Heart left ventricle (tissue), 16 donors: Measurements from ENCODE around the gene ZBTB12. TPM values are rescaled to one million over a fixed set of nuclear protein-coding genes. Genes with fewer than 3 reads are reported as not detected.

Experiments used
- ATAC-seq, 4 donors: fragments of 200-7000 bp; cut with Tn5 transposase; one replicate each; pipeline ENCODE4 v1.9.1; 2020 to 2022; ENCODE audit warnings: moderate library complexity in 4 of 4, mild to moderate bottlenecking in 3 of 4, moderate number of reproducible peaks in 1 of 4
- DNase-seq, 5 donors: peaks; one replicate each; pipeline ENCODE4 v3.0.0-alpha.2; 2020
- H3K27ac ChIP-seq, 12 donors: fragments of 200-600 bp; sonication (generic) in 4 of 12; one replicate each; pipeline versions ENCODE4 v1.5.0 to v1.8.0; 2016 to 2022; ENCODE audit warnings: mild to moderate bottlenecking in 2 of 12
- H3K27me3 ChIP-seq, 9 donors: fragments of 200-600 bp; sonication (generic) in 2 of 9; one replicate each; pipeline versions ENCODE4 v1.5.1 to v1.8.0; 2016 to 2022; ENCODE audit warnings: mild to moderate bottlenecking in 3 of 9
- H3K36me3 ChIP-seq, 9 donors: fragments of 200-600 bp; sonication (generic) in 2 of 9; one replicate each; pipeline versions ENCODE4 v1.5.0 to v1.8.0; 2018 to 2022; ENCODE audit warnings: mild to moderate bottlenecking in 2 of 9
- H3K4me1 ChIP-seq, 12 donors: fragments of 200-600 bp; sonication (generic) in 4 of 12; one replicate each; pipeline versions ENCODE4 v1.5.0 to v1.8.0; 2016 to 2022; ENCODE audit warnings: mild to moderate bottlenecking in 3 of 12
- H3K4me3 ChIP-seq, 12 donors: fragments of 200-600 bp; sonication (generic) in 4 of 12; one replicate each; pipeline versions ENCODE4 v1.5.0 to v1.8.0; 2017 to 2022; ENCODE audit warnings: mild to moderate bottlenecking in 9 of 12, moderate library complexity in 4 of 12
- H3K9me3 ChIP-seq, 12 donors: fragments of 200-600 bp; sonication (generic) in 4 of 12; one replicate each; pipeline versions ENCODE4 v1.5.0 to v1.8.0; 2016 to 2022; ENCODE audit warnings: mild to moderate bottlenecking in 1 of 12
- CTCF ChIP-seq, 12 donors: fragments of 200-600 bp; sonication (generic) in 4 of 12; IDR thresholded peaks; one replicate each; pipeline versions ENCODE4 v1.5.0 to v1.8.0; 2018 to 2022; ENCODE audit warnings: antibody characterized with exemption in 12 of 12, mild to moderate bottlenecking in 5 of 12
- POLR2A ChIP-seq, 2 donors: fragments of 450-650 bp; IDR thresholded peaks; one replicate each; pipeline ENCODE4 v1.6.1; 2017; ENCODE audit warnings: antibody characterized with exemption in 2 of 2, mild to moderate bottlenecking in 2 of 2, moderate library complexity in 2 of 2
- WGBS, 4 donors: extraction: QIAGEN DNeasy Blood & Tissue Kit in 2 of 4; methylation state at CpG; one replicate each; pipeline versions ENCODE4 v1.1.5 to v1.1.7; 2013 to 2018; 5-methylcytosine and 5-hydroxymethylcytosine counted together
- intact Hi-C, 10 donors: fragments of 100-400 bp; cut with DNase I; formaldehyde crosslinking; loops; one replicate each; pipeline versions ENCODE4 v1.11.1 to v1.14.2; 2022
- polyA plus RNA-seq, 2 donors: library from polyadenylated mRNA; stranded (reverse); fragments of 200-250 nt; gene quantifications; one replicate each; pipeline ENCODE4 v1.2.3, GENCODE V29; 2013
- total RNA-seq, 9 donors: library from RNA; depleted of rRNA in 2 of 9; stranded (reverse); fragments of >200 nt in 2 of 9; fragmentation: NEBNext Ultra II Directional in 3 of 9; extraction: Animal tissue kit (Norgen Biotek cat#: 25700) in 3 of 9; gene quantifications; one replicate each; pipeline versions ENCODE4 v1.1.0 to v1.2.4, GENCODE V29; 2016 to 2023
- donor health status: ischemic (EF 13 %, LVEDD 7.1; RV severe dilation, severe dysfunction).
- donor health status: healthy with polysubstance abuse.
- donor health status: DM: no; HTN: yes; CAD: no.
- donor health status: DM: no; HTN: no; CAD: no.
- donor health status: ischemic (EF 25% LVEDD 6.9; RV normal size, moderate dysfunction).
- donor health status: ischemic (EF 25% LVEDD 5.7; RV mildly dilated, moderate dysfunction).
- donor health status: healthy.
- donor health status: DM: yes; HTN: yes; CAD: no.
- donor health status: ischemic (EF 35%, LVEDD 5.7; RV mildly dilated, moderate dysfunction).
- donor health status: nonischemic (EF 11% LVEDD 7.7; RV severe dilation, severe dysfunction).
- donor health status: DM: yes; HTN: yes; CAD: no.
- donor health status: PGD.
- donor health status: ischemic (EF 29% LVEDD 5.4; RV normal size, mild dysfunction).
- donor health status: nonischemic (EF 23%, LVEDD 6.1; RV moderate dilation, normal function).

The ZBTB12 gene
- total and polyA plus RNA-seq, 11 donors = 0.99 to 4.3 (median 2.3) TPM

GRCh38 chr6:31882344-31882743, 19.5 kb downstream of the ZBTB12 start:
- ATAC-seq = peak in 1 of 4 donors; percentile 25
- intact Hi-C loops = no loop called here

GRCh38 chr6:31881136-31881859, 20.6 kb downstream of the ZBTB12 start:
- TF ChIP-seq POLR2A (IDR thresholded peaks at IDR 0.05) (no peak), CTCF (IDR thresholded peaks at IDR 0.05) (no peak)
- intact Hi-C loops = no loop called here
- DNase-seq = no peak
- no peaks in the 10 kb centered on the region for H3K27me3 ChIP-seq
- no peak overlapping the region for H3K4me3 ChIP-seq
- H3K9me3 ChIP-seq = no peaks in the 10 kb centered on the region
- WGBS, 4 donors = 83 to 90% (median 87%) methylated on average over 9 of the region's 9 CpGs
- H3K4me1 ChIP-seq = no peaks in the 10 kb centered on the region
- H3K27ac ChIP-seq = no peak overlapping the region
- no peak for ATAC-seq
- peaks cover 0 to 72% (median 64%) of the 10 kb centered on the region in 9 donors for H3K36me3 ChIP-seq

More at GRCh38 chr6:31882344-31882743, 19.5 kb downstream of the ZBTB12 start:
- no peak overlapping the region for H3K27ac ChIP-seq
- no peak overlapping the region for H3K4me3 ChIP-seq
- no peaks in the 10 kb centered on the region for H3K9me3 ChIP-seq
- H3K4me1 ChIP-seq = no peaks in the 10 kb centered on the region
- WGBS, 4 donors = 74 to 89% (median 85%) methylated on average over 5 to 6 of the region's 6 CpGs
- TF ChIP-seq POLR2A (IDR thresholded peaks at IDR 0.05) = no peak
- no peak for TF ChIP-seq CTCF (IDR thresholded peaks at IDR 0.05)
- DNase-seq = no peak
- H3K36me3 ChIP-seq = peaks cover 0 to 82% (median 74%) of the 10 kb centered on the region in 9 donors
- H3K27me3 ChIP-seq = no peaks in the 10 kb centered on the region

- H3K4me1 ChIP-seq = no peaks in the 10 kb centered on the region
- no peak for ATAC-seq
- H3K4me3 ChIP-seq = no peak overlapping the region
- no peak overlapping the region for H3K27ac ChIP-seq
- intact Hi-C loops = no loop called here
- no peaks in the 10 kb centered on the region for H3K27me3 ChIP-seq
- peaks cover 0 to 65% (median 57%) of the 10 kb centered on the region in 9 donors for H3K36me3 ChIP-seq
- no peaks in the 10 kb centered on the region for H3K9me3 ChIP-seq
- 91 to 94% (median 91%) methylated on average over 10 of the region's 10 CpGs for WGBS, 4 donors
- no peak for DNase-seq
- TF ChIP-seq POLR2A (IDR thresholded peaks at IDR 0.05) (no peak), CTCF (IDR thresholded peaks at IDR 0.05) (no peak)
Measured at GRCh38 chr6:31880616-31881015, 21.3 kb downstream of the ZBTB12 start.

GRCh38 chr6:31879901-31880300, 22.0 kb downstream of the ZBTB12 start:
- no peak for TF ChIP-seq POLR2A (IDR thresholded peaks at IDR 0.05)
- no peak for TF ChIP-seq CTCF (IDR thresholded peaks at IDR 0.05)
- 72 to 85% (median 78%) methylated on average over 10 of the region's 10 CpGs for WGBS, 4 donors
- intact Hi-C loops = loop anchor here in 1 of 10 donors (5.0 kb wide), 1 partner anchor 203 kb away; no protein-coding TSS in a partner anchor
- H3K36me3 ChIP-seq = peaks cover 0 to 58% (median 52%) of the 10 kb centered on the region in 9 donors
- H3K27me3 ChIP-seq = no peaks in the 10 kb centered on the region
- no peaks in the 10 kb centered on the region for H3K4me1 ChIP-seq
- ATAC-seq (no peak), DNase-seq (no peak)
- no peak overlapping the region for H3K4me3 ChIP-seq
- no peaks in the 10 kb centered on the region for H3K9me3 ChIP-seq
- H3K27ac ChIP-seq = no peak overlapping the region
